GM12874 (cell line): ENCODE data around the gene UXS1.
A peak's percentile ranks its signal among the peaks of the same experiment; 100 is the strongest.

Experiments used
- CTCF ChIP-seq: IDR thresholded peaks from 2 replicates; pipeline ENCODE4 v1.5.1; 2011; ENCODE audit warnings: low read depth, mild to moderate bottlenecking, control low read depth, low read length, moderate library complexity; ENCODE audit not compliant: insufficient read depth

The UXS1 gene

GRCh38 chr2:106104332-106105062 is 89.6 kb downstream of the UXS1 start:
- peak; percentile 83 for TF ChIP-seq CTCF

GRCh38 chr2:106099691-106100090 is 94.4 kb downstream of the UXS1 start:
- no peak for TF ChIP-seq CTCF

GRCh38 chr2:106098664-106099063 is 95.4 kb downstream of the UXS1 start:
- TF ChIP-seq CTCF: no peak

GRCh38 chr2:106098081-106098480 is 96.0 kb downstream of the UXS1 start:
- peak; percentile 42 for TF ChIP-seq CTCF

- no peak for TF ChIP-seq CTCF
Measured at GRCh38 chr2:106097038-106098000, 96.8 kb downstream of the UXS1 start.

GRCh38 chr2:106096299-106097037 is 97.6 kb downstream of the UXS1 start:
- no peak for TF ChIP-seq CTCF
